AG04450 (cell line): Measurements from ENCODE around the gene MCC. TPM values are rescaled to one million over a fixed set of nuclear protein-coding genes. Genes with fewer than 3 reads are reported as not detected.

Source experiments
- CTCF ChIA-PET: fragments of 300-600, 350-600 bp; formaldehyde crosslinking; extraction: SDS; loops from one replicate; lab custom pipeline; 2022; ENCODE audit warnings: antibody characterized with exemption, inconsistent platforms; lab: Charles Lee
- POLR2A ChIA-PET: fragments of 350-600 bp; formaldehyde crosslinking; extraction: SDS; loops from one replicate; lab custom pipeline; 2021; ENCODE audit warnings: antibody characterized with exemption, inconsistent platforms; lab: Yijun Ruan, JAX
- DNase-seq: peaks from one replicate; pipeline ENCODE4 v3.0.0-alpha.2; 2011; ENCODE audit warnings: low read depth, low spot score
- H3K27ac ChIP-seq: one replicate; pipeline ENCODE4 v1.5.1; 2012; ENCODE audit warnings: low read depth, low read length, control low read depth
- H3K27me3 ChIP-seq: one replicate; pipeline ENCODE4 v1.6.0; 2012; ENCODE audit warnings: low read length; ENCODE audit not compliant: control insufficient read depth, insufficient read depth
- H3K4me3 ChIP-seq: 2 replicates; pipeline ENCODE4 v1.5.1; 2011; ENCODE audit warnings: mild to moderate bottlenecking, low read depth, low read length, control low read depth
- H3K9me3 ChIP-seq: 2 replicates; pipeline ENCODE4 v1.5.1; 2012; ENCODE audit warnings: low read length; ENCODE audit not compliant: control insufficient read depth, insufficient read depth
- CTCF ChIP-seq: IDR thresholded peaks from 2 replicates; pipeline ENCODE4 v1.5.1; 2011; ENCODE audit warnings: low read depth, low read length, control low read depth, inconsistent platforms
- polyA plus RNA-seq: library from polyadenylated mRNA; depleted of rRNA; stranded (reverse); fragments of >200 nt; gene quantifications from 2 replicates; pipeline ENCODE4 v1.2.3, GENCODE V29; 2011

MCC gene
- polyA plus RNA-seq, 1 experiment, result 17.5 TPM

- H3K9me3 ChIP-seq, result no peaks in the 10 kb centered on the region; the same call in 1 of the 2 replicates
- peak overlapping the region; percentile 5; the same call in 1 of the 2 replicates for H3K4me3 ChIP-seq
- H3K27ac ChIP-seq, result peak overlapping the region; percentile 80
- POLR2A ChIA-PET, result interaction anchor here (0.5 to 0.9 kb wide), 7 partner anchors 9 to 261 kb away, joined by 3 to 8 read pairs (median 3); no protein-coding TSS in a partner anchor
- CTCF ChIA-PET, result interaction anchor here (0.6 to 1.0 kb wide), 2 partner anchors 248 to 311 kb away, joined by 5 to 6 read pairs; no protein-coding TSS in a partner anchor
- peak; percentile 88 for DNase-seq
- TF ChIP-seq CTCF, result 0 out of 2 replicates have a peak, but pooled peaks have one; percentile 2
- peaks cover 2% of the 10 kb centered on the region for H3K27me3 ChIP-seq
These were observed 420.5 kb downstream of the MCC start for GRCh38 chr5:113067635-113068344.

- Histone ChIP-seq H3K4me3 (no peak overlapping the region), H3K27ac (no peak overlapping the region), H3K9me3 (no peaks in the 10 kb centered on the region; the same call in 1 of the 2 replicates), H3K27me3 (peaks cover 2% of the 10 kb centered on the region)
- ChIA-PET POLR2A (no interaction called here), CTCF (no interaction called here)
- no peak for TF ChIP-seq CTCF
- no peak for DNase-seq
These were observed 422.6 kb downstream of the MCC start for GRCh38 chr5:113065626-113066025.

GRCh38 chr5:113064806-113065205 is 423.4 kb downstream of the MCC start:
- no peak overlapping the region for H3K4me3 ChIP-seq
- no peak for TF ChIP-seq CTCF
- ChIA-PET CTCF (no interaction called here), POLR2A (no interaction called here)
- no peak for DNase-seq
- no peaks in the 10 kb centered on the region; the same call in 1 of the 2 replicates for H3K9me3 ChIP-seq
- H3K27ac ChIP-seq, result no peak overlapping the region
- peaks cover 2% of the 10 kb centered on the region for H3K27me3 ChIP-seq

GRCh38 chr5:113063927-113064326 is 424.3 kb downstream of the MCC start:
- no peak for DNase-seq
- peaks cover 2% of the 10 kb centered on the region for H3K27me3 ChIP-seq
- H3K27ac ChIP-seq, result no peak overlapping the region
- no peak overlapping the region for H3K4me3 ChIP-seq
- ChIA-PET CTCF (no interaction called here), POLR2A (no interaction called here)
- H3K9me3 ChIP-seq, result no peaks in the 10 kb centered on the region; the same call in 1 of the 2 replicates
- no peak for TF ChIP-seq CTCF

GRCh38 chr5:113062869-113063508 is 425.3 kb downstream of the MCC start:
- CTCF ChIA-PET, result no interaction called here
- no peak for DNase-seq
- H3K27ac ChIP-seq, result peak overlapping the region; percentile 49

More at GRCh38 chr5:113062869-113063508, 425.3 kb downstream of the MCC start:
- no peak for TF ChIP-seq CTCF
- Histone ChIP-seq H3K4me3 (no peak overlapping the region), H3K9me3 (no peaks in the 10 kb centered on the region; the same call in 1 of the 2 replicates), H3K27me3 (peaks cover 2% of the 10 kb centered on the region)
- POLR2A ChIA-PET, result no interaction called here
